ENCODE results near the gene APBA2.

Gene APBA2

DNA sequence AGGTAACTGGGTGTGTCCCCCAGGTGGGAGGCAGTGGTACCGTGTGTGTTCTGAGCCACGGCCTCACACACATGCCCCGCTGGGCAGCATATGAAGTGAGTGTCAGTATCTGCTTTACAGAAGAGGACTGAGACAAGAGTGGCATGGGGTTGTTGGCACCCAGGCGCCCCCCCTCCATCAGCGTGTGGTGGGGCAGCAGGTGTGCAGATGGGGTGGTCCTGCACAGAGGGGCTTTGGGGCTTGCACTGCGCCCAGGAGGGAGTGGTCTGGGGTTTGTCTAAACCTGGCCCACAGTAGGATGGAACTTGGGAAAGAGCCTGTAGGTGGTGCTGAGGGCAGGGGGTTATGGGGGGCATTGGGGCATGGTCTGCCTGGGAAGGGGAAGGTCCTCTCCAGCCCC is 176.0 kb downstream of the APBA2 start:
- no peak for DNase-seq (ENCODE audit: low read depth)

DNA sequence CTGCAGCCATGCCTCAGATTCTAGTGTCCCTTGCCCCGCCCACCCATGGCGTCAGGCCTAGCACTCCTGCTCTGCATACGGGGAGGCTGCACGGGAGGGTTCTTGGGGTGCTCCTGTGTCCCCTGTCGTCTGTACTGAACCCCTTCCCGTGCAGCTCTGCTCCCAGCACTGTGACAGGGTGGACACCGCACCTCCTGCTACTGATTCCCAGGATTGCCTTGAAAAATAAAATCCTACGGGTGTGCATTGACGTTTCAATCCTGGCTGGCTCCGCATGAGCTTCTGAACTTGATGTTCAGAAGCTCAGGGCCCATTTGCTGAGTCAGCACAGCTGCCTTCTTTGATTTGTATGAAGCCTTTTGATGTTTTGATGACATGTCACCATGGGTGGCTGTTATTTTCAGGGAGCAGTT is 176.4 kb downstream of the APBA2 start:
- DNase-seq (ENCODE audit: low read depth) = no peak

DNA sequence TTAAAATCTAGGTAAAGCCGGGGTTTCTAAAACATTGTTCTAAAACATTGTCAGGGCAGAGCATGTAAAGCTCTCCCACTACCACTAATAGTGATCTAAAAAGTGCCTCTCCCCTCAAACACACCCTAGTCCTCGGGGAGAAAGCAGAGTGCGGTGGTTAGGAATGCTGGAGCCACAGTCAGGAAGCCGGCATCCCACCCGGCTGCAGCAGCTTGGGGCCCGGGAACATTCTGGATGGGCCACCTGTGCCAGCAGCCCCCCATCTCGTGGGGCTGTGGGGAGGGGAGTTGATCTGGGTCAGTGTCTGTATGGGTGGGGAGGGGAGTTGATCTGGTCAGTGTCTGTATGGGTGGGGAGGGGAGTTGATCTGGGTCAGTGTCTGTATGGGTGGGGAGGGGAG is 176.9 kb downstream of the APBA2 start:
- DNase-seq (ENCODE audit: low read depth) = no peak

DNA sequence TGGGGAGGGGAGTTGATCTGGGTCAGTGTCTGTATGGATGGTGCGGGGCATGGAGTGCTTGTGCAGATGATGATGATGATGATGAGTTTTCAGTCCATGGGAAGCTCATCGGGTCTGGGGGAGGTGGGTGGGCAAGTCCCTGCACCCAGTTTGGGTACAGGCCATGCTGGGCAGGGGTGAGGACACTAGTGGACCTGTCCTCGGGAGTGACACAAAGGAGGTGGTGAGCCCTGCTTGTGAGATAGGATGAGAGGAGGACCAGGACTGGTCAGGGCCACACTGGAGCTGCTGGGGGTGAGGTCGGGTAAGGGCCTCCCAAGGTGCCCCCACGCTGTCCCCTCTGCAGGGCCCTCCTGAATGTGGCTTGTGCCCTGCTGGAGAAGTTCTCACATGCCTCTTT is 177.9 kb downstream of the APBA2 start:
- DNase-seq (ENCODE audit: low read depth) = no peak

- no peak for DNase-seq (ENCODE audit: low read depth)
These were observed 178.5 kb downstream of the APBA2 start for GRCh38 chr15:29064290-29064689.

- no peak for DNase-seq (ENCODE audit: low read depth)
These were observed 179.0 kb downstream of the APBA2 start for GRCh38 chr15:29064731-29065130.

- DNase-seq (ENCODE audit: low read depth) = no peak
These were observed 179.8 kb downstream of the APBA2 start for GRCh38 chr15:29065571-29065970.

DNA sequence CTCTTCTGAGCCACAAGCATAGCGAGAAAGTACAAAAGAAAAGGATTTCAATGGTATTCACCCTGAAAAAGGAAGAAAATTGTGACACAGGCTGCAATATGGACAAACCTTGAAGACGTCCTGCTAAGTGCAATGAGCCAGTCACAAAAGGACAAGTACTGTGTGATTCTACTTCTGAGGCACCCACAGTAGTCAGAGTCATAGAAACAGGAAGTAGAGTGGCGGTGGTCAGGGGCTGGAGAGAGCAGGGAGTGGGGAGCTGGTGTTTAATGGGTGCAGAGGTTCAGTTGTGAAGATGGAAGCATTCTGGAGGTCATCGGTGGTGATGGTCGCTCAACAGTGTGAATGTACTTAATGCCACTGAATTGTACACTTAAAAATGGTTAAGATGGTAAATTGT is 180.5 kb downstream of the APBA2 start:
- no peak for DNase-seq (ENCODE audit: low read depth)

DNA sequence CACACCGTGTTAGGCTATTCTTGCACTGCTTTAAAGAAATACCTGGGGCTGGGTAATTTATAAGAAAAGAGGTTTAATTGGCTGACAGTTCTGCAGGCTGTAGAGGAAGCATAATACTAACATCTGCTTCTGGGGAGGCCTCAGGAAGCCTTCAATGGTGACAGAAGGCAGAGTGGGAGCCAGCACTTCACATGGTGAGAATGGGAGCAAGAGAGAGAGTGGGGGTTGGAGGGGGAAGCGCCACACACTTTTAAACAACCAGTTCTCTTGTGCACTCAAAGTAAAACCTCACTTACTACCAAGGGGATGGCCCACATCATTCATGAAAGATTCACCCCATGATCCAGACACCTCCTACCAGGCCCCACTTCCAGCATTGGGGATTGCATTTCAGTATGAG is 181.1 kb downstream of the APBA2 start:
- no peak for DNase-seq (ENCODE audit: low read depth)

DNA sequence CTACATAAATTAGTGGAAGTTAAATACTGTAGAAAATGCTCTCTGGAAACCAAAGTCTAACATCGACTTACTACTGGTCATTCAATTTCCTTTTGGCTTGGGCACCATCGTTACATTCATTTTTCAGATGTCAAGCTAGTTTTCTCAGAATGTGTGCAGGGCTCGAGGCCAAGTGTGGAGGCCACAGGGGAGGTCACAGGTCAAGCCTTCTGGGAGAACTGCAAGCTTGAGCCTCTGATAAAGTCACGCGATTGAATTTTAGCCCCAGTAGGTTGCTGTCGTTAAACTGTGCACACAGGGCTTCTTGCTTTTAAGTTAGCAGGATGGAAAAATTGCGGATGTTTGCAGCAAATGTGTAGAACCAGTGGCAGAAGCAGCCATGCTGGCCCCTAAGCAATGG is 182.2 kb downstream of the APBA2 start:
- DNase-seq (ENCODE audit: low read depth) = no peak

DNA sequence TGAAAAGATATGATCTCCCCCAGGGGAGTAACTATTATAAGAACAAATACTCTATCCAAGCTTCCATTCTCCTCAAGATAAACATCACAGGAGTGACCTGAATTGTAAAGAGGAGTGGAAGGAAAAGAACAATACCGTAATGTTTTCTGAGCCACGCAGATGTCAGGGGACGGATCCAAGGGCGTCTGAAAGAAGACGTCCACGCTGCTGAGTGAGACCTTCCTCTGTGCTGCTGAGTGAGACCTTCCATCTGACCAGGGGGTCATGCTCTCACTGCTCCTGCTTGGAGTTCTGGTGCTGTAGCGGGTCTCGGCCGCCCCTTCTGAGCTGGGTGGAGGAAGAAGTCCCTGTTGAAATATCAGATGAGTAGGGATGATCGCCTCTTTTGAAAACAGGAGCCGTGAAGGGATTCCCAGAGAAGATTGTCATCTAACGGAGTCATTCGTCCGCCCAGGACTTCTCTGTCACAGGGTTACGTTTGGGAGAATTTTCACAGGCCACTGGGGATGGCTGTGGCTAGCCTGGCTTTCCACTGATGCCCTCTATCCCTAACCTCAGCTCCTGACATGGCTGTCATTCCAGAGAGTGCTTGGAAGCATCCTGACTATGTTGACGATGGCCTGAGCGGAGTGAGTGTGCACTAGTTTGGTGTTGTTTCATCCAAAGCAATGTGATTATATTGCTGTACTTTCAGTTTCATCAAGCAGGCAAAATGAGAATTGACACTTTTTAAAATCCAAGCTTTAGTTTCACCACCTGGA is 184.9 kb downstream of the APBA2 start:
- DNase-seq (ENCODE audit: low read depth) = no peak

- no peak for DNase-seq (ENCODE audit: low read depth)
These were observed 185.6 kb downstream of the APBA2 start for GRCh38 chr15:29071232-29071881.

- no peak for DNase-seq (ENCODE audit: low read depth)
These were observed 186.1 kb downstream of the APBA2 start for GRCh38 chr15:29071882-29072273.

GRCh38 chr15:29072444-29072843 is 186.7 kb downstream of the APBA2 start:
- no peak for DNase-seq (ENCODE audit: low read depth)

DNA sequence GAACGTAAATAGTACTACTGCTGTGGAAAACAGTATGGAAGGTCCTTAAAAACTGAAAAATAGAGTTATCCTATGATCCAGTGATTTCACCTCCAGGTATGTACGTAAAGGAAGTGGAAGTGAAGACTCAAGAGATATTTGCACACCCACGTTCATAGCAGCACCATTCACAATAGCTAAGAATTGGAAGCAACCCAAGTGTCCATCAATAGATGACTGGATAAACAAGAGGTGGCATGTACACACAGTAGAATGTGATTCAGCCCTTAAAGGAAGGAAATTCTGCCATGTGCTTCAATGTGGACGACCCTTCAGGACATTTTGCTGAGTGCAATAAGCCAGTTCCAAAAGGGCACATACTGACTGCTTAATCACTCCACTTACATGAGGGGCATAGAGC is 188.3 kb downstream of the APBA2 start:
- no peak for DNase-seq (ENCODE audit: low read depth)

DNA sequence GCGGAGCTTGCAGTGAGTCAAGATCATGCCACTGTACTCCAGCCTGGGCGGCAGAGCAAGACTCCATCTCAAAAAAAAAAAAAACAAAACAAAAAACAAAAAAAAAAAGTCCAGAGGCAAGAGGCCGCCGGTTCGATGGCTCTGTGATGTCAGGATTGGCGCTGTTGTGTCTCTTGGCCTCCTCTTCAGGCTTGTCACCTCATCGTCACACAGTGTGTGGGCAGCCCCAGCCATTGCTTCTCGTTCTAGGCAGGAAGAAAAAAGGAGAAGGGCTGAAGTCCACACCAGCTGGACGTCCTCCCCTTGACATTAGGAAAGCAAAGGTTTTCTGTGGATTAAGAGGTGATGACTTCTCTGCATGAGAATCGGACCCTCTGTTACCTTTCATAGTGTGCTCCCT is 192.8 kb downstream of the APBA2 start:
- no peak for DNase-seq (ENCODE audit: low read depth)

- no peak for DNase-seq (ENCODE audit: low read depth)
These were observed 193.7 kb downstream of the APBA2 start for GRCh38 chr15:29079479-29079878.

DNA sequence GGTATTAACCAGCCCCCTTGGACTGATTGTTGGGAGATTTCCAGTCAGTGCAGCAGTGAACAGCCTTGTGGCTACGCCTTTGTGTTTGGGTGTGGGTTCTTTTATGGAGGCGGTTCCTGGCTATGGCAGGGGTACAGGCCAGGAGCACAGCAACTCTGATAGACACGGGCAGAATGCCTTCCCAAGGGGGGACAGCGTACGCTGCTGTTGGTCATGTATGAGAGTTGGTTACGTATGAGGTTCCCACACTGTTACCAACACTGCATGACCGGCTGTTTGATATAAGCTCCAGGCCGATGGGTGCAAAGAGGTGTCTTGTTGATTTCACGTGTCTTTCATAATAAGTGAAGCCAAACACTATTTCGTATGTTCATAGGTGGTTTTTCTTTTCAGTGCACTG is 196.0 kb downstream of the APBA2 start:
- no peak for DNase-seq (ENCODE audit: low read depth)

DNA sequence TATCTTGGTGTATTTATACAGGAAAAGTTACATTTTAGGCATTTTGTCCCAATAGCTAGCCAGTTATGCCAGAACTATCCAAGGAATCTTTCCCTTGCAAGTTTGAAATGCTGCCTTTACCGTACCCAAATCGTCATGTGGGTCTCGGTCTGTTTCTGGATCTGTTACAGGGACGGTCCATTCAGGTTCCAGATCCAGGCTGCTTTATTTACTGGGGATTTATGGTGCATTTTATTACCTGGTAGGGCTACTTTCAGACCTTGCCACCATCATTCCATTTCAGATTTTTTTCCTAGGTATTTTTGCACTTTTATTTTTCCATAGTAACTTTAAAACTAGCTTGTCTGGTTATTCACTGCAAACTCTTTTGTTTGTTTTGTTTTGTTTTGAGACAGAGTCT is 197.4 kb downstream of the APBA2 start:
- no peak for DNase-seq (ENCODE audit: low read depth)

DNA sequence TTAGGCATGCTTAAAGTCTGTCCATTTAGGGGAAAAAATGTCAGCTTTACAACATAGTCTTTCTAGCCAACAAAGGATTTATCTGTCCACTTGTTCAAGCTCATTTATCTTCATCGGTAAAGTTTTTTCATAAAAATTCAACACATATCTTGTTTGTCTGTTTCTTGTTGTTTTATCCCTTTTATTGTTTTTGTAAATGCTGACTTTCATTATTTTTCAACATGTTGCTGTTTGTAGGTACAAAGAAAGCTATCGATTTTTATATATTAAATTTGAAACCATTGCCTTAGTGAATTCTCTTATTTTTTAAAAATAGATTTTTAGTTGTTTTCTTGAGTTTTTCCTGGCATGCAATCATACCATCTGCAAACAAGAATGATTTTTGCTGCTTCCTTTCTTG is 198.1 kb downstream of the APBA2 start:
- DNase-seq (ENCODE audit: low read depth) = no peak

DNA sequence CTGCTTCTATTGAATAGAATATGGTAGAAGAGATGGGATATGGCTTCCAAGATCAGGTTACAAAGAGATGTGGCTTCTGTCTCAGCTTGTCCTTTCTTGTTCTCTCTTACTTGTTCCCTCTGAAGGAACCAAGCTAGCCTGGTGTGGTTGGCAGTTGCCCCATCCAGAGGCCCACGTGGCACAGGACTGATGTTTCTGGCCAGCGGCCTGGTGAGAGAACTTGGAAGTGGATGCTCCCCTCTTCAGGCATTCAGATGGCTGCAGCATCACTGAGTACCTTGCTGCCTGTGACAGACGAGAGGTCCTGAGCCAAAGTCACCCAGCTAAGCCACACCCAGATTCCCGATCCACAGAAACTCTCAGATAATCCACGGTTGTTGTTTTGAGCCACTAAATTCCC is 200.2 kb downstream of the APBA2 start:
- no peak for DNase-seq (ENCODE audit: low read depth)

DNA sequence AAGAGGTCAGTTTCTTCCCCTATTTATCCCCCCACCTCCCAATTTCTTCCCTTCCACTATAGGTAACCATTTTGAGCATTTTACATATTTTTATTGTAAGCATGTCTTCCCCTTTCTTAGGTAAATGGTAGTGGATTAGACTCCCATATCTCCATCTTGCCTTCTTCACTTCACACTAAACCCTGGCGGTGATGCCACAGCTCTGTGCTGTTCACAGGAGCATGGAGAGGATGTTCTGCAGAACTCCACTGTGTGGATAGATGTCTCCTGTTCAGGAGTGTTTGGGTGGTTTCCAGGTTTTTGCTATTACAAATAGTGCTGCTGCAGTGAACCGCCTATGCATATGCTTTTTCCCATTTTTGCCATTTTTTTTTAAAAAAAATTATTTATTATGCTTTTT is 201.1 kb downstream of the APBA2 start:
- DNase-seq (ENCODE audit: low read depth) = no peak

DNA sequence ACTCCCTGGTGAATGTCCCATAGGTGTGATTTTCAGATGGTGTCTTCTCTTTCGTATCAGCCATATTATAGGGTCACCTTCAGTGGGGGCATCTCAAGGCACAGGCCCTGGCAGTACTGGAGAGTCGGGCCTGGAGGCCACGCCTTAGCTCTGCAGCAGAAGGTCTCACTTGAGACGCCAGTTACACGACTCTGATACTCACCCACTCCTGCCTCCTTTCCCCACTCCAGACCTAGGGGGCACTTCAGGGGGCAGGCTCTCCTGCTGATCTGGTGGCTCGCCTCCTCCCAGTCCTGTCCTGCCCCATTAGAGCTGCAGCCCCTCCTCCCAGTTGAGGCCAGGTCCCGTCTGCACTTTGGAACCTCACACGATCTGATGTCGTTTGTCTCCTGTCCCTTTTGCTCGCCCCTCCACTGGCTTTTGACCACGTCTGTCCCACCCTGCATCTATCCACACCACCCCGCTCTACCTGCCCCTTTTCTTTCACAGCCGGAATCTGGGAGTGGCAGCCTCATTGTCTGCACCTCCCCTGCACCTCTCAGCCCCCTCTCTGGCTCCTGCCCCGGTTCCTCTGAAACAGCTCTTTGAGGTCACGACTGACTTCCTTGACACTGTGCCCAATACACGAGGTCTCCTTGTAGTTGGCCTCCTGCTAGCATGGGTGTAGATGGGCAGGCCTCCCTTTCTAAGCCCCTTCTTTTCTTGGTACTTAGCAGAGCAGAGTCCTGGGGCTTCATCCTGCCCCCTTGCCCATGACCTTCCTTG is 201.9 kb downstream of the APBA2 start:
- DNase-seq (ENCODE audit: low read depth) = no peak
